Measurements from ENCODE around the gene CARS2. TPM values are rescaled to one million over a fixed set of nuclear protein-coding genes. Genes with fewer than 3 reads are reported as not detected.

CARS2 gene
- polyA plus RNA-seq, 2 of the 4 experiments (the other 2 are of a cell fraction): 31.5 to 41.4 TPM

GRCh38 chr13:110683203-110683883 lies 22.6 kb downstream of the CARS2 start:
- no peak overlapping the region for H3K4me2 ChIP-seq
- H3K9me3 ChIP-seq: no peaks in the 10 kb centered on the region
- ChIA-PET CTCF (interaction anchor here (0.6 to 1.9 kb wide), 10 partner anchors 9 to 135 kb away, joined by 3 to 10 read pairs (median 4); no protein-coding TSS in a partner anchor), POLR2A (interaction anchor here (1.3 kb wide), 1 partner anchor 32 kb away, joined by 9 read pairs; no protein-coding TSS in a partner anchor)
- 75% methylated on average over 5 of the region's 5 CpGs for WGBS (ENCODE audit: missing lambda C conversion rate)
- H3K4me3 ChIP-seq: no peak overlapping the region
- no peak for TF ChIP-seq CHD4 (IDR thresholded peaks at IDR 0.05; ENCODE audit: borderline replicate concordance)
- TF ChIP-seq HES2 (IDR thresholded peaks at IDR 0.05): no peak
- no peak for TF ChIP-seq RNF2 (IDR thresholded peaks at IDR 0.05; ENCODE audit: borderline replicate concordance, low read depth)
- no peak for TF ChIP-seq ZFP36 (IDR thresholded peaks at IDR 0.05; ENCODE audit: borderline replicate concordance, partially characterized antibody)
- TF ChIP-seq EHF (CRISPR knock-in tag; IDR thresholded peaks at IDR 0.05): no peak
- no peak for TF ChIP-seq MYC (IDR thresholded peaks at IDR 0.05; ENCODE audit: borderline replicate concordance, low read length)
- TF ChIP-seq FOXS1 (CRISPR knock-in tag; IDR thresholded peaks at IDR 0.05): no peak
- TF ChIP-seq BCL3 (IDR thresholded peaks at IDR 0.05): no peak
- no peak for TF ChIP-seq HOXA7 (CRISPR knock-in tag; IDR thresholded peaks at IDR 0.05)
- TF ChIP-seq ATOH8 (CRISPR knock-in tag; IDR thresholded peaks at IDR 0.05; ENCODE audit: low read depth): no peak
- TF ChIP-seq MAZ (IDR thresholded peaks at IDR 0.05; ENCODE audit: borderline replicate concordance, low read depth, low read length): no peak
- TF ChIP-seq ZC3H11A (IDR thresholded peaks at IDR 0.05): no peak
- TF ChIP-seq RAD21 (conservative IDR thresholded peaks at IDR 0.05 in 1 of 2, IDR thresholded peaks at IDR 0.05 in 1 of 2): peak; percentile 53 to 58
- no peak for TF ChIP-seq PHF8 (IDR thresholded peaks at IDR 0.05; ENCODE audit: borderline replicate concordance, low read depth)
- TF ChIP-seq NR3C1 (IDR thresholded peaks at IDR 0.05): no peak
- no peak for TF ChIP-seq TP53 (CRISPR knock-in tag; IDR thresholded peaks at IDR 0.05)
- TF ChIP-seq CTCF (IDR thresholded peaks at IDR 0.05): peak; percentile 56
- TF ChIP-seq POLR2AphosphoS2 (conservative IDR thresholded peaks at IDR 0.05; ENCODE audit: low read length): no peak
- TF ChIP-seq MAX (IDR thresholded peaks at IDR 0.05): no peak
- no peak for TF ChIP-seq EP300 (IDR thresholded peaks at IDR 0.05)
- TF ChIP-seq BHLHE40 (IDR thresholded peaks at IDR 0.05; ENCODE audit: low read depth, low read length): no peak
- TF ChIP-seq TFCP2L1 (CRISPR knock-in tag; IDR thresholded peaks at IDR 0.05): no peak
- TF ChIP-seq REST (IDR thresholded peaks at IDR 0.05): no peak
- TF ChIP-seq SMC3 (IDR thresholded peaks at IDR 0.05): peak; percentile 33; the same call in 1 of the 3 replicates
- no peak for FAIRE-seq
- H3K27ac ChIP-seq: no peak overlapping the region
- peak; percentile 81 to 85; a peak in 4 of 6 replicates for ATAC-seq
- H3K4me1 ChIP-seq: no peaks in the 10 kb centered on the region
- DNase-seq (ENCODE audit: low read depth in 1 of 2, low spot score in 1 of 2): peak in 1 of 2 experiments; percentile 49
